ENCODE measurements around the gene MYL5.
"Not testable (repeated sequence)": the region's sequence is repeated elsewhere in the genome, so short reads cannot be mapped to it uniquely, and the experiment has no call there.

MYL5 gene

DNA sequence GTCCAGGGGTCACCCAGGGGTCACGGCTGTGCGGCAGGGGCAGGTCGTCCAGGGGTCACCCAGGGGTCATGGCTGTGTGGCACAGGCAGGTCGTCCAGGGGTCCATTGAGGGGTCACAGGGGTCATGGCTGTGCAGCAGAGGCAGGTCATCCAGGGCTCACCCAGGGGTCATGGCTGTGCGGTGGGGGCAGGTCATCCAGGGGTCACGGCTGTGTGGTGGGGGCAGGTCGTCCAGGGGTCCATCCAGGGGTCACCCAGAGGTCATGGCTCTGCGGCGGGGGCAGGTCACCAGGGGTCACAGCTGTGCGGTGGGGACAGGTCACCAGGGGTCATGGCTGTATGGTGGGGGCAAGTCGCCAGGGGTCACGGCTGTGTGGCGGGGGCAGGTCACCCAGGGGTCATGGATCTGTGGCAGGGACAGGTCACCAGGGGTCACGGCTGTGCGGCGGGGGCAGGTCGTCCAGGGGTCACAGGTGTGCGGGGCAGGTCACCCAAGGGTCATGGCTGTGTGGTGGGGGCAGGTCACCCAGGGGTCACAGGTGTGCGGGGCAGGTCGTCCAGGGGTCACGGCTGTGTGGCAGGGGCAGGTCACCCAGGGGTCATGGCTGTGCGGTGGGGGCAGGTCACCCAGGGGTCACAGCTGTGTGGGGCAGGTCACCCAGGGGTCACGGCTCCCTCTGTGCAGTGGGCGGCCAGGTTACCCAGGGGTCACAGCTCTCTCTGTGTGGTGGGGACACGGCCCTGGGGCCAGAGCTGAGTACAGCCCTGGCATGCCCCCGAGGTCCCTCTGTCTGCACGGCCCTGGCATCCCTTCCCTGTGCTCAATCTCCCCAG is 16.3 kb upstream of the MYL5 start:
- FAIRE-seq = no peak

DNA sequence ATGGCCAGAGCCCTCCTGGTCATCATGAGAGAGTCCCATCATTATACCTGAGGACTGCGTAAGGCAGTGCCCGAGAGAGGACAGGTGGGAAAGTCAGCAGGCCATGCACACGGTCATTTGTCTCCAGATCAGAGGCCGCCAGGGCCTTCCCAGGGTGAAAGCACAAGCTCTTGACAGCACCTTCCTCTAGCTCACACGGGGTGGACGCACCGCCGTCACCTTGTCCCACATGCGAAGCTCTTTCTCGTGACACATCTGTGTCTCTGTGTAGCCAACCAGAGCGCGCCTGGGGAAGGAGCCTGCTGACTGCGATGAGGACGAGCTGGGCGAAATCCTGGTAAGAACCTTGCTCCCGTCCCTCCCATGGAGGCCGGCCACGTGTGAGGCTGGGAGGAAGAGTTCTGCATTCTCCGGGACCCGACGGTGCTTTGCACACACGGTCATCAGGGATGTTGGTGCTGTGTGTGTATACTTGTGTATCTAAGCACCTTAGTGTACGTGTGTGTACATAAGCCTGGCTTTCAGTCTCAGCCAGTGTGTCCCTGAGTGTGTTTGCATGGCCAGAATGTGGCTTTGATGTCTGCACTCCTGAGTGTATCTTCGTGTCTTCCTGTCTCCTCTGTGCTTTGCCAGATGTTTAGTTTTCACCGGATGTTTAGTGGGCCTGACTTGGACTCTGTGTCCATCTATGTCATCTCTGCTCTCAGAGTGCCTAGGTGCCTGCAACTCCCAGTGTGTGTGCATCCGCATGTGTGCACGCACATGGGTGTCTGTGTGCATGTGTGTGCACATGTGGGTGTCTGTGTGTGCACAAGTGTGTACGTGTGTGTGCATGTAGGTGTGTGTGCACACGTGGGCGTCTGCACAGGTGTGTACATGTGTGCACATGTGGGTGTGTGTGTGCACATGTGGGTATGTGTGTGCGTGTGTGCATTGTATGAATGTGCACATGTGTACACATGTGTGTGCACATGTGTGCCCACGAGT is 15.4 kb upstream of the MYL5 start:
- no peak for FAIRE-seq

DNA sequence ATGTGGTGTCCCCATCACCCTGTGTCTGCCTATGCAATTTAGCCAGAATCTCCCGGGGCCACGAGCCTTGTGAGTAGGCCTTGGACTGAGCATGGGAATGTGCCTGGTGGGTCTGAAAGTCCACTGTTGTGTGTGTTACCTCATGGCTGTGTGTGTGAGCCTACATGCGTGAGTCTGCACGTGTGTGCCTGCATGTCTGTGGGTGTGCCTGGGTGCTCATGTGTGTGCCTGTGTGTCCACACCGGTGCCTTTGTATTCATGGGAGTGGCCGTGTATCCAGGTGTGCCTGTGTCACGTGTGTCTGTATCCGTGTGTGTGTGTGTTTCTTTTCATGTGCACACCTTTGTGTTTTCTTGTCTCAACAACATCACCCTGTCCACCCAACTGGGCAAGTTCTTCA is 14.5 kb upstream of the MYL5 start:
- no peak for FAIRE-seq

DNA sequence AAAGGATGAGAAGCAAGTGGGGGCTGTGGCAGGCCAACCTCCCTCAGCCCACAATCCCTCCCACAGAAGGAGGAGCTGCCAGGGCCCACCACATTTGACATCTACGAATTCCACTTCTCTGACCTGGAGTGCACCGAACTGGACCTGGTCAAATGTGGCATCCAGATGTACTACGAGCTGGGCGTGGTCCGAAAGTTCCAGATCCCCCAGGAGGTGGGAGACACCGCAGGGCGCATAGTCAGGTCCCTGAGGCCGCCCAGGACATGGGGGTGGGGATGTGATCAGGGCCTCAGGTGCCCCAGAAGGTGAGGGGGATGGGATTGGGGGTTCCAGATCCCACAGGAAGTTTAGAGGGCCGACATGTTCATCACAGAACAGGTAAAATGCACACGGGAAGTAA is 13.9 kb upstream of the MYL5 start:
- no peak for FAIRE-seq

DNA sequence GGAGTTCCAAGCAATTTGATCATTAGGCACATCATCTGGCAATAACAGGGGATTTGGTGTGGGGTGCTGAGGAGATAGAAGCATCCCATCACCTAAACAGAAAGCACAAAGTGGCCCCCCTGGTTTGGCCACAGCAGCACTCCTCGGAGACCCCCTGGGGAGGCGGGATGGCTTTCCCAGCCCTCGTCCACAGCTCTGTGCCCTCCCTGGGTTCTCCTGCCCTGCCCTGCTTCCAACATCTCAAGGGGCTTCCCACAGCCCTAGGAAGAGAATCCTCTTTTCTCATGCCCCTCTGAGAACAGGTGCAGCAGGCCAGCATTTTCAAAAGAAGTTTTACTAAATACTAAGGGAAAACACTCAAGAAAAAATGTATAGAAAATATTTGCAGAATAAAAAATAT is 13.1 kb upstream of the MYL5 start:
- FAIRE-seq = no peak

DNA sequence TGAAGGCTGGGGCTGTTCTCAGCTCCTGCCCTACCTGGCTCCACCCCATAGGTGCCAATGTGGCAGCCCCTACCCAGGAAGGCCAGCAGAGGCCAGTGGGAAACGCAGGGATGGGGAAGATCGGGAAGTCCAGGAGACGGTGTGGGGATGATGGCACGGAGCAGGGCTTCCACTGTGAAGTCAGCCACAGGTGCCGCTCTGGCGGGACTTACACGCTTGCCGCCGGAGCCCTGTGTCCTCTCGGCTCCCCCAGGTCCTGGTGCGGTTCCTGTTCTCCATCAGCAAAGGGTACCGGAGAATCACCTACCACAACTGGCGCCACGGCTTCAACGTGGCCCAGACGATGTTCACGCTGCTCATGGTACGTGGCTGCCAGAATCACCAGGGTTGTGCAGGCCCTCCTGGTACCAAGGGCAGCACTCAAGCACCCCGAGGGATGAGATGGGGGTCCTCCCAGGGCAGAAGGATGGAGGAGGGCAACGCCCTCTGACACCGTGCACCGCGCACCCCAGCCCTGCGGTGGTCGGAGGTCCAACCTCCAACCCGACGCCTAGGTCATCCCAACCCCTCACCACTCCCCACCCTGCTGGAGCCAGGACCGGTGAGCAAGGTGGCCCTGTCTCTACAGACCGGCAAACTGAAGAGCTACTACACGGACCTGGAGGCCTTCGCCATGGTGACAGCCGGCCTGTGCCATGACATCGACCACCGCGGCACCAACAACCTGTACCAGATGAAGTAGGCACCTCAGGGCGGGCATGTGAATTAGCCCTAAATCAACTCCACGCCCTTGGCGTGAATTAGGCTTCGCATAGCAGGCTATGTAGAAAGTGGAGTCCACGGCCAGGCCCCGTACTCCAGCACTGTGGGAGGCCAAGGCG is 12.2 kb upstream of the MYL5 start:
- FAIRE-seq = no peak

DNA sequence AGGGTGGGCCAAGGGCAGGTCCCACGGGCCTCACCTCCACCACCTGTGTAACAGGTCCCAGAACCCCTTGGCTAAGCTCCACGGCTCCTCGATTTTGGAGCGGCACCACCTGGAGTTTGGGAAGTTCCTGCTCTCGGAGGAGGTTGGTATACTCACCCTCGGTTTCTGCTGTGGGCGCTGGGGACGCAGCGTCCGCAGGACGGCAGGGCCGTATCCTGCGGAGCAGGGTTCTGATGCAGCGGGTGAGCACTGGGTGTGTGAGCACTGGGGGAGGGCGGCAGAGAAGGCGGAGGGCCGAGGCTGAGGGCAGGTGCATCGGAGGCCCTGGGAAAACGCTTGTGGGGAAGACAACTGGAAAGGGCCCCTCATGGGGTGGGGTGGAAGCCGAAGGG is 11.3 kb upstream of the MYL5 start:
- no peak for FAIRE-seq

DNA sequence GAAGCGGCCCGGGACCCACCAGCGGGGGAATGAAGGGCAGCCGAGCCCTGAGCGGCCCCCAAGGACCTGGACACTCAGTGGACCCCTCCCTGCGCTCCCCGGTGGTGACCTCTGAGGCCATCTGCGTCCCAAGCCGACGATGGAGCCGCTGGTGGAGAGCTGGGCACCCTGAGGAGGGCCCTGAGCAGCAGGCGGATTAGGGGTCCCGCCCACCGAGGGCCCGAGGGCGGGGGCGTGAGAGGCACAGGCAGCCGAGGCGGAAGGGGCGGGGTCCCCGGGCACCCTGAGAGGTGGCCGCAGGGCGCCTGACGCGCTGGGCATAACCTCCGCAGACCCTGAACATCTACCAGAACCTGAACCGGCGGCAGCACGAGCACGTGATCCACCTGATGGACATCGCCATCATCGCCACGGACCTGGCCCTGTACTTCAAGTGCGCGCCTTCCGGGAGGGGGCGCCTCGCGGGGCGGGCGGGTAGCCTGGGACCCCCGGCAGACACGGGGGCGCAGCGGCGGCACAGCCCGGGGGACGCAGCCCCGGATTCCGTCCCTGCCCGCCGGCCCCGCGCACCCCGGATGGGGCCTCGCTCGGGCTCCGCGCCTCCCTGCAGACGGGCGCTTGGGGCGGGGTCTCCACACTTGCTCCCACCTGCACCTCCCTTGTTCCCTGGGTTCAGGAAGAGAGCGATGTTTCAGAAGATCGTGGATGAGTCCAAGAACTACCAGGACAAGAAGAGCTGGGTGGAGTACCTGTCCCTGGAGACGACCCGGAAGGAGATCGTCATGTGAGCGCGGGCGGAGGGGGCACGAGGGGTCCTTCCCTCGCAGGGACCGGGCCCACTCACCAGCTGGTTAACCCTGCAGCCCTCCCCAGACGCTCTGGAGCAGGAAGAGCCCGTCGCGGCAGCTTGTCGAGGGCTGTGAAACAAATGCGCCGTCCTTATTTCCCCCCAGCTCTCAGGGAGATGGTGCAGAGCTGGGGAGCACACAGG is 10.6 kb upstream of the MYL5 start:
- no peak for FAIRE-seq

DNA sequence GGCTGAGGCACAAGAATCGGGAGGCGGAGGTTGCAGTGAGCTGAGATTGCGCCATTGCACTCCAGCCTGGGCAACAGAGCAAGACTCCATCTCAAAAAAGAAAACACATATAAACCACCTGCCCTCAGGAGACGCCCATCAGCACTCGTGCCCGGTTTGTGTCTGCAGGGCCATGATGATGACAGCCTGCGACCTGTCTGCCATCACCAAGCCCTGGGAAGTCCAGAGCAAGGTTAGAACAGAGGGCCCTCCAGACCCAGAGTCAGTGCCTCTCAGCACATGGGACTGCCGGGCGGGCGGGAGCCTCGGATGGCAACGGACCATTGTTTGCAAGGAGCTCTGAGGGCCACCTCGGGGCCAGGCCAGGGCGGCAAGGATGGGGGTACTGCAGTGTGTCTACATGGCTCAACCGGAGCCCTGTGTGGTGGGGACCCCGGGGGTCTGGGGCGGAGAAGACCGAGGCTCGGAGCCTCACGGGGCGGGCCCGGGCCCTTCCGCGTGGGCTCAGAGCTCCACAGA is 9.6 kb upstream of the MYL5 start:
- no peak for FAIRE-seq

DNA sequence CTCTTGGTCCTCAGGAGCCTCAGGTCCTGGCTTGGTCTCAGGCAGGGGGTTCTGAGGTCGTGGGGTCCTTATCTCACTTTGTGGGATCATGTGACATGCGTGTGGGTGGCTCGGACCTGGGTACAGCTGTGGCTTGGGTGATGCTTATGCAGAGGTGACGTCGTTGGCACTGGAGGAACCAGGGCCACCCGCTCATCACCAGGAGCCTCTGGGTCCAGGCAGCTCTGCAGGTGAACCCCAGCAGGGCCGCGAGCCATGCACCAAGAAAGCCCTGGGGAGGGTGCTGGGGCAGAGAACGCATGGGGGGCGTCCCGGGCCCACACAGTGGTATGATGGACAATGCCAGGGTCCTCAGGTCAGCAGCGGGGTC is 9.0 kb upstream of the MYL5 start:
- FAIRE-seq = no peak

DNA sequence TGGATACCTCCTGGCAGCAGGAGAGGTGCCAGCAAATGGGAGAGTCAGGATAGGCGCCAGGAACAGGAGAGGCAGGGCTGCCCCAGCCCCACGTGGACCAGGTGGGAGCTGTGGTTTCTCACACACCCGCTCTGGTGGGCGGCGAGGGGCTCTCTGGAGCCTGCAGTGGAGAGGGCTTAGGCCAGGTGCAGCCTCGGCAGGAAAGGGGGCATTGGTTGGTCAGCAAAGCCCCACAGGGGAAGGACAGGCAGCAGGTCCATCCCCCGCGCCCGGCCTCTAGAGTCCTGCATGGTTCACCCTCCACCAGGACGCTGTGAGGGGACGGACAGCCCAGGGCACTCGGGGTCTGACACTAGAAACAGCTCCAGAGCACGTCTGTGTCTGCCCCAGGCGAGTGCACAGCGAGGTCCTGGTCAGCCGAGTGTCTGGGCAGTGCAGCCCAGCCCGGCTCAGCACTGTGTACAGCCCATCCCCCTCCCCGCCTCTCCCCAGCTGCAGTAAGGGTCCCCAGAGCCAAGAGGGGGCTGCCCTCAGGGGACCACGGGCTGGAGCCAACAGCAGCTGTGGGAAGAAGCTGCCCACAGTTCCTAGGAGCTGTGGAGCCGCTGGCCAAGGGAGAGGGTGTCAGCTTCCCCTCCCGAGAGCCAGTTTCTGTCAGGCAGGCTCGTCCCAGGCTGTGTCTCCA is 8.4 kb upstream of the MYL5 start:
- no peak for FAIRE-seq

DNA sequence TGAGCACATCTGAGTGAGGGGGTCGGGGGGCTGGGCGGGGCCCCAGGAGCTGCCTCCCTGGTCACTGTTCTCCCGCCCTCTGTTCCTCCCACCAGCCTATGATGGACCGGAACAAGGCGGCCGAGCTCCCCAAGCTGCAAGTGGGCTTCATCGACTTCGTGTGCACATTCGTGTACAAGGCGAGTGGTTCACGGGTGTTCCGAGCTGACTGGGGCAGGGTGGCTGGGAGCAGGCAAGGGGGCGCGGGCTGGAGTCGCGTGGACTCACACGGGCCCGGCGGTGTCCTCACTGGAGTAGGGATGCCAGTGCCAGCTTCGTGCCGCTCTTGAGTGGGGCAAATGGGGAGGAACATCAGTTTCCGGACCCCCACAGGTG is 7.9 kb upstream of the MYL5 start:
- FAIRE-seq = no peak

DNA sequence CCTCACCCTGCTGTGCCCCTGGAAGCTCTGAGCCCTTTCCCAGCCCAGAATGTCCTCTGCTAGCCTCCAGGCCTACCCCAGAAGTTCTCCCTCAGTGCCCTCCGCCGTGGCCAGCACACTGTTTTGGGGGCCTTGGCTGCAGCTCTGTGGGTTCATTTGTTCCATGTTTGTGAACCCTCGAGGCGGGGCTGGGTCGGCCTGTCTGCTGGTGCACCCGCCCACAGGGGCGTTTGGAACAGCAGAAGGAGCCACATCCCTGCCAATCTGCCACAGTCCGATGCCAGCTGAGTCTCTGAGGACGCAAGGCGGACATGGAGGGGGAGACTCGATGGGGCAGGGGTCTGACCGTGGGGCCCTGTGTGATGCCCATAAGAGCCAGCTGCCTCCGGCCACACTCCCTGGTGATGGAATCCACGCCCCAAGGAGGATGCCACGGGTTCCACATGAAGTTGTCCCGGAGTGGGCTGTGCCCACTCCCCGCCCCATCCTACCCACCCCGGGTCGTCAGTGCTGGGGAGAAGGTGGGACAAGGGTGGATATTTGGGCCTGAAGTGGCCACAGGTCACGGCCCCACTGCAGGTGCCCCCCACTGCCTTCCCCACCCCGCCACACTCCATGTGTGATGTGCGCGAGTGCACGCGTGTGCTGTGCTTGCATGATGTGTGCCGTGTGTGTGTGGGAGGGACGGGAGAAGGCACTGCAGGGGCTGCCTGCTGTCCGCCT is 7.4 kb upstream of the MYL5 start:
- FAIRE-seq = no peak

DNA sequence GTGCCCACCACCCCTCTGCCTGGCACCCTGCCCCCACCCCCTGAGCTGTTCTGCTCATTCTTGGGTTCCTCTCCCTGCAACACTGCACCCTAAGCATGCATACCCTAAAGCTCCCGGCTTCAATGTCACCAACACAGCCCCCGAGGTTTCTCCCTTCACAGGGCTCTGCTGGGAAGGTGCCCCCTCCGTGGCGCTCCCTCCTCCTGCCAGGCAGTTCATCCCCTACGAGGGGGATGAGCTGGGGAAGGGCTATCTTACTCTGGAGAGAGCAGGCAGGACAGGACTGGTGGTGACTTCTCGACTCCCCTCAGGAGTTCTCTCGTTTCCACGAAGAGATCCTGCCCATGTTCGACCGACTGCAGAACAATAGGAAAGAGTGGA is 6.8 kb upstream of the MYL5 start:
- no peak for FAIRE-seq

DNA sequence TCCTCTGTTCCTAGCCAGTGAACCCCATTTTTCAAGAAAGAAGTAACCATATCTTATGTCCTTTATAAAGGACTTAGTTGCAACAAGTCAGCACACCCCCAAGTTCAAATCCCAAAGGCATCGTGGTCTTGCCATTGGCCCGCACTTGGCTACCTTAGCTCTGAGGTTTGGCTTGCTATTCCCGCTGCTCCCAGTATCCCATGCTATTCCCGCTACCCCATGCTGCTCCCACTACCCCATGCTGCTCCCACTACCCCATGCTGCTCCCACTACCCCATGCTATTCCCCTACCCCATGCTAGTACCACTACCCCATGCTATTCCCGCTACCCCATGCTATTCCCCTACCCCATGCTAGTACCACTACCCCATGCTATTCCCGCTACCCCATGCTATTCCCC is 6.1 kb upstream of the MYL5 start:
- not testable (repeated sequence) for FAIRE-seq

DNA sequence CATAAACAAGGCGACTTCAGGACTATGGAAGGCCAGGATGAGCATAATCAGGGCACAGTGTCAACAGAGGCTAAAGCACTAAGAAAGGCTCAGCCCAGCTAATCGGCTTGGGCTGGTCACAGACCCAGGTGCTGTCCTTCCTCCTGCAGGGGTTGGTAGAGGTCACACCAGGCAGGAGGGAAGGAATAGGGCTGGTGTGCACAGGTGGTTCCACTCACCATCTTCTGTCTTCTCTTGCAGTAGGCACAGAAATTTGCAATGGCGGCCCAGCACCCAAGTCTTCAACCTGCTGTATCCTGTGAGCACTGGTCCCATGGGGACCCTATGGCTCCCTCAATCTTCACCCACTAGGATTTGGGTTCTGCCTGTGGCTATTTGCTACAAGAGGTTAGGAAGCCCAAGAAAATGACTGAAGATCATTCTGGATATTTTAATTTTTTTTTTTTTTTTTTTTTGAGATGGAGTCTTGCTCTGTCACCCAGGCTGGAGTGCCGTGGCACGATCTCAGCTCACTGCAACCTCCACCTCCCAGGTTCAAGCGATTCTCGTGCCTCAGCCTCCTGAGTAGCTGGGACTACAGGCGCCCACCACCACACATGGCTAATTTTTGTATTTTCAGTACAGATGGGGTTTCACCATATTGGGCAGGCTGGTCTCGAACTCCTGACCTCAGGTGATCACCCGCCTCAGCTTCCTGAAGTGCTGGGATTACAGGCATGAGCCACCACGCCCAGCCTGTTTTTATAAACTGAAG is 4.4 kb upstream of the MYL5 start:
- not testable (repeated sequence) for FAIRE-seq

DNA sequence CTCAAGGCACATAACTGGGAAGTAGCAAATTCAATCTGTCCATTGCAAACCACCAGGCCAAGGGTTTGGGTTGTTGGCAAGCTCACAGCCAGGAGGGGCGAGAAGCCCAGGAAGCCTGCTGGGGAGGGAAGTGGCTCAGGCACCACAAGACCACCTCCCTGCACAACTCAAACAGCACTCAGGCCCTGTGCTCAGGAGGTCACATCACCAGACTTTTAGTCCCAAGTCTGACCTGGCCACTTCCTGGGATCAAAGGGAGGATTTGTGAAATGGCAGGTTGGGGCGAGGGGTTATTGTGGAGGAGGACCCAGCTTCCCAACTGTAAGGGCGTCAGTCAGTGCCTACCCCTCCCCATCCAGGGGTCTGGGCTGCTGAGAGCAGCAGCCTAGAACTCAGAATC is 2.6 kb upstream of the MYL5 start:
- FAIRE-seq = no peak

DNA sequence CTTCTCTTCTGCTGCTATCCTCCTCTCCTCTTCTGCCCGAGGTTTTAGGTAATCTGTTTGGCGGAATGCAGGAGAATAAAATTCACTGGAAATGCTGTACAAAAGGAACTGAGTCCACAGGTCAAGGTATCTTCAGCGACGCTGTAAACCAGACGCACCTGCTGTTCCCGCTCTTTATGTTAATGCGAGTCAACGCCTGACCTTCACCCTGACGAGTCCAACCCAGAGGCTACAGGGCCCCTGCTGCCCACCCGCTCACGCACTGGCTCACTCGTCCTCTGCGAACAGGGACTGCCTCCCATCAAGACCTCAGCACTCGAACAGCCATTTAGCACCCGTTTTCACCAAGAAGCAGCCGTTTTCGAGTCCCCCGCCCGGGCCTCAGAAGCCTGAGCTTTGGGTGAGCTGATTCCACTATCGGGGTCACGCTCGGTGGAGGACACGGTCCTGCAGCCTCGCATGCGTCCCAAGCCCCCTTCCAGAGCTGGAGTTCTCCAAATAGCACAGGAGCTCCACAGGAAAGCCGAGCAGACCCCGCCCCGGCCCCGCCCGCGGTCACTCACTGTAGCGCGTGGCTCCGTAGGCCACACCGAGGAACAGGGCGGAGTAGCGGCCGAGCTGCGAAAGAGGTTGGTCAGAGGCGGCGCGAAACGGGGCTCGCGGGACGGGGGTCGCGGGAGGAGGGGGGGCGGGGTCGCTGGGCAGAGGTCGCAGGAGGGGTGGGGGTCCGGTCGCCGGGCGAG is 822 bp upstream of the MYL5 start:
- FAIRE-seq = no peak
